Measurements from ENCODE around the gene MGARP.

DNA sequence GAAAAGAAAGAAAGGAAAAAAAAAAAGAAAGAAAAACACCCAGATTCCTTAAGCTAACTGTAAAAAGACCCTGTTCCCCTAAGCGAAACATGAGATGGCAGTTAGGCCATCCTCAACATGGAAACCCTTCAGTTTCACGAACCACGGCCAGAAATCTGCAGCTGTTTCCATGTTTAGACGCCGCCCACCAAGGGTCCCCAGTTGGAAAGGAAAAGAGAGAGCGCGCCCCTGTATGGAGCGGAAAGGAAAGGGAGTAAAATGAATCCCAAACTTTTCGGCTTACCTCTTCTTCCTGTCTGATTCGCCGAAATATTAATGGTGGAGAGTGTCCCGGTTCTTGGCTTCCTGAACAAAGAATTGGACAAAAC, 38.3 kb downstream of the MGARP start:
- TF ChIP-seq, protein P1, sequence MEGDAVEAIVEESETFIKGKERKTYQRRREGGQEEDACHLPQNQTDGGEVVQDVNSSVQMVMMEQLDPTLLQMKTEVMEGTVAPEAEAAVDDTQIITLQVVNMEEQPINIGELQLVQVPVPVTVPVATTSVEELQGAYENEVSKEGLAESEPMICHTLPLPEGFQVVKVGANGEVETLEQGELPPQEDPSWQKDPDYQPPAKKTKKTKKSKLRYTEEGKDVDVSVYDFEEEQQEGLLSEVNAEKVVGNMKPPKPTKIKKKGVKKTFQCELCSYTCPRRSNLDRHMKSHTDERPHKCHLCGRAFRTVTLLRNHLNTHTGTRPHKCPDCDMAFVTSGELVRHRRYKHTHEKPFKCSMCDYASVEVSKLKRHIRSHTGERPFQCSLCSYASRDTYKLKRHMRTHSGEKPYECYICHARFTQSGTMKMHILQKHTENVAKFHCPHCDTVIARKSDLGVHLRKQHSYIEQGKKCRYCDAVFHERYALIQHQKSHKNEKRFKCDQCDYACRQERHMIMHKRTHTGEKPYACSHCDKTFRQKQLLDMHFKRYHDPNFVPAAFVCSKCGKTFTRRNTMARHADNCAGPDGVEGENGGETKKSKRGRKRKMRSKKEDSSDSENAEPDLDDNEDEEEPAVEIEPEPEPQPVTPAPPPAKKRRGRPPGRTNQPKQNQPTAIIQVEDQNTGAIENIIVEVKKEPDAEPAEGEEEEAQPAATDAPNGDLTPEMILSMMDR (conservative IDR thresholded peaks at IDR 0.05 in 1 of 2, IDR thresholded peaks at IDR 0.05 in 1 of 2; ENCODE audit: low read depth in 1 of 2, low read length in 2 of 2) = no peak
- TF ChIP-seq EZH2 (IDR thresholded peaks at IDR 0.05; ENCODE audit: low read length, missing control alignments) = no peak

Data from fibroblast of lung (primary cell).